ENCODE measurements around the gene ALDH16A1.

The ALDH16A1 gene

DNA sequence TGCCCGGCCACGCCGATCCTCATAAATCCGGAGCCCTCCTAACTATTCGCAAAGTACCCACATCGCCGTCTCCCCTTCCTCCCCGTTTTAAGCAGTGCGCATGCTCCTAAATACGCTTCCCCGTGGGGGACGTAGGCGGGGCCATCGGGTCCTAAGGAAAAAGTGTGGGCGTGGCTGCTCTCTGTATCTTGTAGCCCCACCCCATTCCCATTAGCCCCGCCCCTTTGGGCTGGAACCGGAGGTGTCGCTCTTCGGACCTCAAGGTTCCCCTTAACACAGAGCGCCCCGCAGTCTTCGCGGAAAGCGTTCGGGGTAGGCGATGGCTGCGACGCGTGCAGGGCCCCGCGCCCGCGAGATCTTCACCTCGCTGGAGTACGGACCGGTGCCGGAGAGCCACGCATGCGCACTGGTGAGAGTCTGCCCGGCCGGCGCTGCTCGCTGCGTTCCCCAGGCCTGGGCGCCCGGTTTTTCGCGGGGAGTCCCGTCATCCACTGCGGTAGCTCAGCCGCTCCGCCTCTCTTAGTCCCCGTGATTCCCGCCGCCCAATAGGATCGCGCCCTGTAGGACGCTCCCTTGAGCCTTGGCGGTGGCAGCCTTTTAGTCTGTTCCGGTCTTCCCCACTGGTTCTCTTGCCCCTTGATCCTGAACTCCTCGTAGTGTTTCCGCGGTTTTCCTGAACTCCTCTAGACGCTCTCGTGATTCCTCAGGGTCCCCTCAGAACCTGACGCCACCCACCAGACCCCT lies at the start of gene ALDH16A1:
TSS of gene ALDH16A1 (plus strand) at position 213 of the 744 bp plus-strand sequence. CDS start at position 320, 107 bp downstream.
- DNase-seq, result peak; percentile 98

DNA sequence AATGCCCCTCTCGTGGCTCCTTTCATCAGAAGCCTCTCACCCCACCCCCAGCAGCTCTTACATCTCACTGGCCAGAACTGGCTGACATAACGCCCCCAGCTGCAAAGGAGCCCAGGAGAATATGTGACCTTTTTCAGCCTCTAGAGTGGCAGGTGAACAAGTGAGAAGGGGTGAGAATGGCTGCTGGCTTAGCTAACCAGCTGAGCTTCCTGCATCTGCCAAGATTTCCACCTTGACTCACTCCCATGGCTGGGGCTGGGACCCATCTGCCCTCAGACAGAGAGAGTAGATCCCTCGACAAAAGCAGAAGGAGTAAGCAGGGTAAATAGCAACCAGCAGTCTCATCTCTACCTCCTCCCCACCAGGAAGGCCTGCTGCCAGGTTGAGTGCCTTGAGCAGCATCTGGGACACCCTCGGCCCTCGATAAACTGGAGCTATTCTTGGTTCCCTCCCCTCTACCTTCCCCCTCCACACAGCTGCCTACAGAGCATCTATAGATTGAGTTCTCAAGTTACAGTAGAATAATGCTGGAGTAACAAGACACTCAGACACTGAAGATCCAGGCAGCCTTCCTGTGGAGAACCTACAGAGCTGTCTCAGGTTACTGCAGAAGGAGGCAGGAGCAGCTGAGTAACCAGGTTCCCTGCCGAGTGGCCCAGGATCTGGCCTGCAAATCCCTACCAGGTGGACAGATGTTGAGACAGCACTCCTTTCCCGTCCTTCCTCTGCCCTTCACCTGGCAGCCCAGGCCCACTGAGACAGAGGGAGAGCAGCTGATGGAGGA lies 49.4 kb upstream of the ALDH16A1 start:
- peak; percentile 64 for DNase-seq

DNA sequence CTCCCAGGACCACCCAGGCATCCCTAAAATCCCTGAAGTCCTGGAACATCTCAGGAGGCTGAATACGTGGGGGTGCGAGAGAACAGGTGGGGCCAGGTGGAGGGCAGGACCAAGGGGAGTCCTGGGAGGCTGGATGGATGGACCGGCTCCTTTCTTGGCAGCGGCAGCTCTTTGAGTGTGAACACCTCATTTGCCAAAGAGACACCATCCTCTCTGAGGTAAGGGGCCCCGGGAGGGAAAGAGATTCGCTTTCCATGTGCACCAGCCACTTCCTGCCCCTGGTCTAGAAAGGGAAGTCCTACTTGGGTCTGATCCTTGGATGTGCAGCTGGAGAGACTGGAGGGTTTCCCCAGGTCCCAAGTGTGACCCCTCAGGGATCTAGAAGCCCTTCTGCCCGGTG lies 45.9 kb upstream of the ALDH16A1 start:
- no peak for DNase-seq

DNA sequence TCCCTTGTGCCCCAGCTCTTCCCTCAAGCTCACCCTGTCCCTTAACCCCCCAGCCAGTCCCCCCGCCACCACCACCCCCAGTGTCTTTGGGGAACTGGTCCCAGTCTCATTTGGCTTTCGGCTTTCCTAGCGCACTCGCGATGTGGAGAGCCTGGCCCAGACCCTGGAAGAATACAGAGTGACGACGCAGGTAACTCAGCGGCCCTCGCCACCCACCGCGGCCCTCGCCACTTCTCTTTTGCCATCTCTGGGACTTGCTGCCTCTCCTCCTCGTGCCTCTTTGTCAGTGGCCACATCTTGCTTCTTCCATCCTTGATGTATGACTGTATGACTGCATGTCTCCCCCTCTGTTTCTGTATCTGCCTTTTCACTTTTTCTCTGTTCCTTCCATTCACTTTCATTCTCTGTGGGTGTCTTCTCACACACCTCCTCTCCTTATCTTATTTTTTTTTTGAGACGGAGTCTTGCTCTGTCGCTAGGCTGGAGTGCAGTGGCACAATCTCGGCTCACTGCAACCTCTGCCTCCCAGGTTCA lies 45.5 kb upstream of the ALDH16A1 start:
- DNase-seq, result no peak

DNA sequence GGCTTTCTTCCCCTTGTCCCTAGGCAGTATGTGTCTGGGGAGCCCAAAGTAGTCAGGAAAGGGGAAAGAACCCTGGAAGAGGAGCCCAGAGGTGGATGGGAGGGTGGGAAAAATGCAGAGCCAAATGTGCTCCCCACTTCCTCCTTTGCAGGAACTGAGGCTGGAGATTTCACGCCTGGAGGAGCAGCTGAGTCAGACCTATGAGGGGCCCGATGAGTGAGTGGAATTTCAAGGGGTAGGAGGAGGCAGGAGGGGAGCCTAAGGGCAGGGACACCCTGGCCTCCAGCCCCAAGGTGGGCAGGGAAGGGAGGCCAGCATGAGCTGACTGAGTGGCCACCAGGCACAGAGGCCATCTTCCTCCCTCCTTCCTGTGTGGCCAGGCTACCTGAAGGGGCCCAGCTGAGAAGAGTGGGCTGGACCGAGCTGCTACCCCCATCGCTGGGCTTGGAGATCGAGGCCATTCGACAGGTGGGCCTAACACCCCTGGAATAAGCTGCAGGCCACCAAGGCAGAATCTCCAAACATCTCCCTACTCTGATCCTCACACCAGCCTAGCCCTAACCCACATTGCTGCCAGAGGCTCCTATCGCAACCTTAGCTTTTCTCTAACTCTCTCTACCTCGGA lies 44.1 kb upstream of the ALDH16A1 start:
- DNase-seq, result no peak

DNA sequence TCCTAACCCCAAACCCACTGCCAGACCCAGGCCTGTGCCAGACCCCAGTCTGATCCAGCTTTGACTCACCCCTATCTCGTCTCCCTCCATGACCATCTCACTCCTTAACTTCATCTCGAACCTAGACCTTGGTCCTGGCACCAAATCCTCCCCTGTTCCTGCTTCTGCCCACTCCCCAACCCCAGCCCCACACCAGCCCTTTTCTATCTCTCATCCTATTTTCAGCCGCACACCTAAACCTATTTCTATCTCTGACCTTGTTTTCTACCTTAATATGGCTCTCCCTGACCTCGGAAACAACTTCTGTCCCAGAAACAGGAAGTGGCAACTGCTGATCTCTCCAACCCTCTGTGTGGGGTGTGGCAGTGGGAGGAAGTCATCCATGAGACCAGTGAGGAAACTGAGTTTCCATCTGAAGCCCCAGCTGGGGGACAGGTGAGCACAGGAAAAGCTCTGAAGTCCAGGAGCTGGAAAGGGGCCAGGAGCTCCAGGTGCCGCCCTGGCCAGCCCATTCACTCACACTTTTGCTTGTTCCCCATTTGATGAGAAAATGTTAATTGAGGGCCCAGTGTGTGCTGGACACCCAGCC lies 43.5 kb upstream of the ALDH16A1 start:
- no peak for DNase-seq

DNA sequence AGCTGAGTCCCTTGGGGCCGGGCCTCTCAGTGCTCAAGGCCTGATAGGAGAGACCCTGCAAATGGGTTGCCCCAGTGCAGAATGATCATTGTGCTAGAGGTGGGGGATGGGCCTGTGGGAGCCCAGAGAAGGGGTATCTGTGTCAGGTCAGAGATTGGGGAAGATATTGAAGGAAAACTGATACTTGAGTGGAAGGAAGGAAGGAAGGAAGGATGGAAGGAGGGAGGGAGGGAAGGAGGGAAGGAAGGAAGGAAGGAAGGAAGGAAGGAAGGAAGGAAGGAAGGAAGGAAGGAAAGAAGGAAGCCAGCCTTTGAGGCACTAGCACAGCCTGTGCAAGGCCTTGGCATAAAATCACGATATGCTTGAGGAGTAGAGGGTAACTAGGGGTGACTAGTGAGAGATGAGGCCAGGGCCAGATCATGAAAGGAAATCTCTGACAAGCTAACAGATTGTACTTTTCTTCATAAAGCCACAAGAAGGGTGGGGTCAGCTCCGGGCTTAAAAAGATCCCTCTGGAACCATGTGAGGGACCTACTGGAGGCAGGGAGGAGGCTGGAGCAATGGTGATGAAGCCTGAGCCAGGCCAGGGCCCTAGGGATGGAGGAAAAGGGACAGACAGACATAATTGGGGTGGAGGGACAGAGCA lies 41.2 kb upstream of the ALDH16A1 start:
- DNase-seq, result no peak

DNA sequence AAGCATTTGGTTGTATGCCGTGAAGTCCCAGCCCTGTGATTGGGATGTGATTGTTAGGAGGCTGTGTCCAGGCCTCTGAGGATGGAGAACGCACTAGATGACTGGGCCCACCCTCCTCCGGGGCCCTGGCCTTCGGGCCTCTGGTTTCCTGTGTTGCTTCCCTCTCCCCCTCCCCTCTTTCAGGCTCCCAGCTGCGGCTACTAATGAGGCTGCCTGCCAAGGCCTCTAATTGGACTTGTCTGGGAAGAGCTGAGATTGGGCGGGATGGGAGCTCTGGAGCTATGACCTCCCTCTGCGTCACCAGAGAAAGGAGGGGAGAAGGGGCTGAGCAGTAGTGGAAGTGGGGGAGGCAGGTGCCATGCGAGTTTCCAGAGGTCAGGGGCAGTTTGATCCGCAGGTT lies 39.7 kb upstream of the ALDH16A1 start:
- DNase-seq, result no peak

DNA sequence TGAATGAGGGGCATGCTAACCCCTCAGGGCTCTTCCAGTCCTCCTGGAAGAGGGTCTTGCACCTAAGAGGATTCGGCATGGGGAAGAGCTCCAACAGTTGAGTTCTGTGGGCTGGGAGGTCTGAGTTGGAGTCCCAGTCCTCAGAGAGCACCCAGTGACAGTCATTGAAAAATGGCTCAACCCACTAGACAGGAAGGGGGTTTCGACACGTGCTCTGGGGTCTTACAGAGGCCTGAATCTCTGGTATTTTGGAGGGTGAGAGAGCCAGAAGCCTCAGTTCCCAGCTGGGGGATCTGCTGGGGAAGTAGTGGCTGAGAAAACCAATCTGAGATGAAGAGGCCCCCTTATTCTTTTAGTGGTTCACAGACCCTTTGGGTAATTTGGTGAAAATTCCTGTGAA lies 38.8 kb upstream of the ALDH16A1 start:
- DNase-seq, result no peak

DNA sequence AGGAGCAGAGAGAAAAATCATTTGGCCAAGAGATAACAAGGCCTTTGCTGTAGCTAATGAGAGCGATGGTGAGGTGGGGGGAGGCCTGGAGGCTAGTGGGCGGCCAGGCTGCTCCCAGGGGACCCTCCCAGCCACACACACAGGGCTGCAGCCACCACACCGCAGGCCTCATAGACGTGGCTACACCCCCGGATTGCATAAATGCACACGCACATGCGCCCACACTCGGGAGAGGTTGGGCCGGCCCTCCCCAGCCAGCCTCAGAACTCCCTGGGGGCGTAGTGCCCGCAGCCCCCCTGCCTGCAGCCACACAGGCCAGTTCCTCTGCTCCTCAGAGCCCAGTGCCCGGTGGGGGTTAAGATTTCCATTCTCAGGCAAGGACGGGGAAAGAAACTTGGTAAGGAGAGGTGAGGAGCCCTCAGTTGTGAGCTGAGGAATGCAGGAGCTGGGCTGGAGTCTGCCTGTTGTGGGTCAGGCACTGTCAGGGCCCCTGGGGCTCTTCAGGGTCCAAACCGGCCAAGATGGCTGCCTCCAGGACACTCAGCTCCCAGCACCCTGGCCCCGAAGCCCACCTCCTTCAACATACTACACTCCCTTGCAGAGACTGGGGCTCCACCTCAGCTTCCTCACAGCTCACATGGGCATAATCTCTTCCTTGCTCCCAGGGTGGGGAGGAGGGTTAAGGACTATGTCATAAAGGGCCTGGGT lies 37.8 kb upstream of the ALDH16A1 start:
- no peak for DNase-seq

DNA sequence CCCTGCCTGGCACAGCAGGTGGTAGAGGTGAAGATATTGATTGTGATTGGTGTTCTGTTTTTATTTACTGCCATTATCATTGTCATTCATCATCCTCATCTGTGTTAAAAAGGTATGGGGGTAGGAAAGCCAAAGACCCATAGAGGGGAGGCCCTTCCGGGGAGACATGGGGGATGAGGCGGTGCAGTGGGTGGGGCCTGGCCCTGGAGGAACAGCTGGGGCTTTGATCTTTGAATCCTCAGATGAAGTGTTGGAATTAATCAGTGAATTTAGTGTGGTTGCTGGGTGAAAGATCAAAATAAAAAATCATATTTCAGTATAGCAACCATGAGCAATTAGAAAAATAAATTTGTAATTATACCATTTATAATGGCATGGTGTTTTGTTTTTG lies 37.2 kb upstream of the ALDH16A1 start:
- no peak for DNase-seq

DNA sequence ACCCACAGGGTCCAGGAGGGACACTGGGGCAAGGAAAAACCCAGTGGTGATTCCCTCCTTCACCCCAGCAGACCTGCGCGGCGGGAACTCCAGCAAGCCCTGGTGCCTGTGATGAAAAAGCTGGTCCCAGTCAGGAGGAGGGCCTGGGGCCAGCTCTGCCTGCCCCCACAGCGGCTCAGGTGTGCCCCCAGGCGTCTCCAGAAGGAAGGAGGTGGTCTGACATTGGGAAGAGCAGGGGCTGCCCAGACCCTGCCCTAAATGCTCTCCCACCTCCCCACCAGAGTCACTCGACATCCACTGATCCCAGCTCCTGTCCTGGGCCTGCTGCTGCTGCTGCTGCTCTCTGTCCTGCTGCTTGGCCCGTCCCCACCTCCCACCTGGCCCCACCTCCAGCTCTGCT lies 35.9 kb upstream of the ALDH16A1 start:
- DNase-seq, result no peak

DNA sequence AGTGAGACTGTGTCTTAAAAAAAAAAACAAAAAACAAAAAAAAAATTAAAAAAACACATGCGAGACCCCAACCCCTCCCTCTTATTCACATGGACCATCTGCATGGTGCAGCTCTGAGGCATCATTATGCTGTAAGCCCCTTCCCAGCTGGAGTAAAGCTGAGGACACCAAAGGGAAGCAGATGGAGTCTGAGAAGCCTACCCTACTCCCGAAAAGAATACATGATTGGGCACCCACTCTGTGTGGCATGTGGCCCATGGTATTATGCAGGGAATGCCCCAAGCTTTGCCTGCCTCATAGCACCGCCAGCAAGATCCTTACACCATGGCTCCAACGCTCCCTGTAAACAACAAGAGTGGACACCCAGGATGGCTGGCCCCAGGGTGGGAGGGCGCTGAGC lies 34.5 kb upstream of the ALDH16A1 start:
- DNase-seq, result no peak

DNA sequence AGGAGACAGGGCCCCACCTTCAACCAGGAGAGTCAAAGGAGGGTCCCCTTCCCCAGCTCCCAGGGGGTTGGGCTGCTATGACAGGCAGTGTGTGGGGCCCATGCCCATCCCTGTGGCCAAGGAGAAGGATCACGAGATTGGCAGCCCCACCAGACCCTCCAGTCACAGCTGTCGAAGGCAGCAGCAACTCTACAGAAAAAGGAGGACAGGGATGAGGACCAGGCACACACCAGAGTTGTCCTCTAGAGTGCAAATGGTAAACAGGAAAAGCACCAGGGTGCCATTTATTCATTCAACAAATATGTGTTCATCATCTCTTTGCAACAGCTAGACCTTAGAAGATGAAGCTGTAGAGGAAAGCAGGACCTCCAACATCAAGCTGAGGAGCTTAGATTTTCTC lies 33.9 kb upstream of the ALDH16A1 start:
- no peak for DNase-seq

DNA sequence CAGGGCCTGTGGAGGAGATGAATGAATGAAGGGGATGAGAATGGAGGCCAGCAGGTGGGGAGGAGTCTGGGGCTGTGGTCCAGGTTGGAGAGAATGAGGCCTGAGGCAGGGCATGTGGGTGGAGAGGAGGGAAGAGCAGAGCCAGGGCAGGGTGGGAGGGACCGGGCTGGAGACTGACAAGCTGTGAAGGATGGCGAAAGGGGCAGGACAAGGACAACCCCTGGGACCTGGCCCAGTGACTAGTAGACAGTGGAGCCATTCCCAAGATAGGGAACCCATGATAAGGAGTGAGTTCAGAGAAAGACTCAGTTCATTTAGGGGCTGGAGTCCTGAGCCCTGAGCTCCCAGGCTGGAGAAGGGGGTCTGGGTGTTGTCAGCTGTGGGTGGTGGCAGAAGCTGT lies 32.8 kb upstream of the ALDH16A1 start:
- DNase-seq, result no peak

DNA sequence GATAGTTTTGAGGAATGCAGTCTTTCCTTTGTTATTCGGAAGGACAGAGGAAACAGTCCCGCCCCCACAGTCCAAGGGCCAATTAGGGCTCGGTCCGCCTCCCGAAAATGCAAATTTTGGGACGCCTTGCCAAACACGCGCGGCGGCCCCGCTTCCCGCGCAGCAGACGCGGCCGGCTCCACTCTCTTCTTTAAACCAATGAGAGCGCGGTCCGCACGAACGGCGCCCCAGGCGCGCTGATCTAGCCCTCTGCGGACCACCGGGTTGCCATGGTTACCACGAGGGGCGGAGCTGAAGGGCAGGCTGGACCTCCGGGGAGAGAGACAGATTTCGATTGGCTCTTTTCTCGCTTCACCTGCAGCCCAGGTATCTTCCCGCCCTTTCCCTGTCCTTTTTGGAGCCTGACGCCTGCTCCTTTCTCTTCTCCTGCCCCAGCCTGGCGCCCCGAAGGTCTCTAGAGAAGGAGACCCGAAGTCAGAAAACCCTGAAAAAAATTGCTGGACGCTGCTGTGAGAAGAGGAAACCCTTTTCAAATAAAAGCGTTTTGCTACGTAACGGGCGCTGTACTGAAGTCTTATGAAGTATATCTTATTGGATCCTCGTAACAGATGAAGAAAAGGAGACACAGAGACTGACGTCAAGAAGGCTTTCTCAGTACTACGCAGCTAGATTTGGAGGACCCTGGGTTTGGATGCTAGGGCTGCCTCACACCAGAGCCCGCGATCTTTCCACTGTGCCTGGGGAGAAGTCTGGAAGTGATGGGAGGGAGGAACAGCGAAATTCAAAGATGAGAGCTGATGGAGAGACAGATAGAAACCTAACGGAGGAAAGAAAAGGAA lies 31.8 kb upstream of the ALDH16A1 start:
- DNase-seq, result peak; percentile 96

DNA sequence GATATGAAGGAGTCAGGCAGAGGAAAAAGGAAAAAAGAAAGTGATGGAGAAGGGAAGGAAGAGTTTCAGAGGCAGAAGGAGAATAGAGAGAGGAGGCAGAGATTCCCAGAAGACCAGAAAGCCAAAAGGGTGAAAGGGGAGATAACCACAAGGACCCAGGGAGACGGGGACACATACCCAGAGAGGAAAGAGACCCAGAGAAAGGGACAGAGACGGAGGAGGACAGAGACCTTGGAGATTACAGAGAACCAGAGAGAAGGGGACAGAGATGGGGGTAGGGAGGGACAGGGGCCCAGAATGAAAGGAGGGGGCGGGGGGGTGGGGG lies 31.2 kb upstream of the ALDH16A1 start:
- no peak for DNase-seq

DNA sequence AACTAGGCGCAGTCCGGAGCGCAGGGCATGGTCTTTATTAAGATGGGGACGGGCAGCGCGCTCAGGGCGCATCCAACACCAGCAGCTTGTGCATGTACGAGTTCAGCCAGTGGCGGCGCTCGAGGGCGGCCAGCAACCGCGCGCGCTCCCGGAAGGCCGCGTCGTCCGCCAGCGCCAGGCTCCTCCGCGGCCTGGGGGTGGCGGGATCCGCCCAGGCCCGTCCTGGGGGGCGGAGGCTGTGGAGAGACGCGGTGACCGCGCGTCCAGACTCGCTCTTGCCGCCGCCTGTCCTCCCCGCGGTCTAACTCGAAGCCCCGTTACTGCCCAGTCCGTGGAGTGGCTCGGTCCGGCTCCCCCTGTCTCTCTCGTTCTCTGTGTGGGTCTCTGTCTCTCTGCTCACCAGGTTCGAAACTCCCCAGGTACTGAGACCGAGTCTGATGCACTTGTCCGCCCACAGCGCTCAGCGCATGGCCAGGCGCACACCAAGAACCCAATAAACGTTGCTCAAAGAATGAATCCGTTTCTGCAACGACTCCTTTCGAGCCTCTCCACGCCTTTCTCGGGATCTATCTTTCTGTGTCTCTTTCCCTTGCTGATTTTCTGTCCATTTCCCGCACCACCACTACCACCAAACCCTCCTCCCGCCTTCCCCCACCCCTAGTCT lies 30.5 kb upstream of the ALDH16A1 start:
- DNase-seq, result peak; percentile 21

DNA sequence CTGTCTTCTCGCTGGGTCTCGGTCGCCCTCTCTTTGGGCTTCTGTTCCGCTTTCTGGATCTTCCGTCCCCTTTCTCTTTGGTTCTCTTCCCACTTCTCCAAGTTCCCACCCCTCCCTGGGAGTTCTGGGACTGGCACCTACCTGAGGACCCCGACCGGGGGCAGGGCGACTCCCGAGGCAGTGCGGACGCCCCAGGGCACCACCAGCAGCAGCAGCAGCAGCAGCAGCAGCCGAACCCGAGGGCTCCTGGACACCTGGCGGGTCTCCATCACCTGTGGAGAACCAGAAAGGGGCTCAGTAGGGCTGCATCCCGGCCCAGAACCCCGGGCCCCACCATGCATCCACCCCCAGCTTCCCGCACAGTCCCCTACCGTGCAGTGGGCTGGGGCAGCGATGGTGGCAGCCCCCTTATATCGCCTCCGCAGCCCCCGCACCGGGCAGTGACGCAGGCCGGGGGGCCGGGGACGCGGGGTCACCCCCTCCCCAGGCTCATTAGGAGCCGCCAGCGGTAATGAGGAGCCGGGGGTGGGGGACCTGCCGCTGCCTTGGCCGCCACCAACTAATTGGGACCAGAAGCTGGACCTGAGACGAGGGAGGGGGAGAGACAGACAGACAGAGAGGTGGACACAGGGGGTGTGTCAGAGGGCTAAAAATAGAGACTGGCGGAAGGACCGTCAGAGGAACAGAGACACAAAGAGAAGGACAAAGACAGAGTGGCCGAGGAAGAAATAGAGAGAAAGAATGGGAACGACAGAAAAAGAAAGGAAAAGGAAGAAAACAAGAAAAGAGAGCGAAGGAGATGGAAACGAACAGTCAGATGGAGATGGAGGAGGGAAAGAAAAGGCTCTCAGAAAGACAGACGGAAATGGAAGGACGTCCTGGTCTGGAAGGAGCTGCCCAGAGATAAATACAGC lies 29.7 kb upstream of the ALDH16A1 start, which contains the start of gene PTH2:
TSS of gene PTH2 (minus strand) at position 371 of the 914 bp plus-strand sequence. CDS start at position 269, 102 bp downstream.
- no peak for DNase-seq

DNA sequence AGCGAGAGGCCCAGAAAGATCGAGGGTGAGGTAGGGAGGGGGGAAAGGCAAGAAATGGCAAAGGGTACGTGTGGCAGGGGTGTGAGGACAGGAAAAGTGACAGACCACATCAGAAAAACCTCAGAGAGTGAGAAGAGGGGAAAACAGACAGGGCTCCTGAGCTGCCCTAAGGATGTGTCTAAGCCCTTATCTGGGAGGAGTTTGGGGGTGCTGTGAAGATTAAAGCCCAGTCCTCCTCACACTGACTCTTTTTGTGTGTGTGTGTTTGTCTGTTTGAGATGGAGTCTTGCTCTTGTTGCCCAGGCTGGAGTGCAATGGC lies 29.1 kb upstream of the ALDH16A1 start:
- DNase-seq, result no peak

Measured in NCI-H748 treated with DMSO at 0.1 percent for 48 hours (cell line).